Fibroblast of mammary gland (primary cell): Measurements from ENCODE around the gene SUN2.

Source experiments
- DNase-seq: peaks from one replicate; pipeline ENCODE4 v3.0.0-alpha.2; 2010; ENCODE audit warnings: low read depth
- H3K4me3 ChIP-seq: 2 replicates; pipeline ENCODE4 v1.5.1; 2011; ENCODE audit warnings: low read depth, mild to moderate bottlenecking, low read length, moderate library complexity; ENCODE audit not compliant: control insufficient read depth
- TF ChIP-seq, protein P1 (sequence below): conservative IDR thresholded peaks from 2 replicates; pipeline ENCODE4 v1.5.1; 2011; ENCODE audit warnings: low read depth, low read length, inconsistent platforms; ENCODE audit not compliant: control insufficient read depth, insufficient read depth

Gene SUN2

DNA sequence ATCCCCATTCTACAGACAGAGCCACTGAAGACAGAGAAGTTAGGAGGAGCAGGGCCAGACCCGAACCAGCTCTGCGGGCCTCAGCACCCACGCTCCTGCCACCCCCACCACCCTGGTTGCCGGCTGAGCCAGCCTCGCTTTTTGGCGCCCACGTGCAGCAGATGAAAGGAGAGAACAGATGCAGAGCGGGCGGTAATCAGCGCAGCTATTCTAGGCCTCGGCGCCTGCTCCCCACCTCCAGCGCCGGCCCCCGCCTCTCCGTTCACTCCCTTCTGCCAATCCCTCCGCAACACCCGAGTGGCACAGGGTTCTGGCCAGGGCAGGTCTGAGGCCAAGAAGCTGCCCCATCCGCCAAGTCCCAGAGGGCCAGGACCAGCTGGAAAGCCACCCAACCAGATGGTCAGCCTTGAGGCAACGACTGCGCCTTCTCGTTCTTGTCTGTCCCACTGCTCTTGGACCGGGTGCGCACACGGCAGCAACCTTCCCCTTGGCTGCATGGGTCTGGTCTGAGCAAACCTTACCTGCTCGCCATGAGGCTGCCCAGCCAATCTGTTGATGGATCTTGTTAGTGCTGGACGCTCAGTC, 21.4 kb upstream of the SUN2 start:
- TF ChIP-seq, protein P1, sequence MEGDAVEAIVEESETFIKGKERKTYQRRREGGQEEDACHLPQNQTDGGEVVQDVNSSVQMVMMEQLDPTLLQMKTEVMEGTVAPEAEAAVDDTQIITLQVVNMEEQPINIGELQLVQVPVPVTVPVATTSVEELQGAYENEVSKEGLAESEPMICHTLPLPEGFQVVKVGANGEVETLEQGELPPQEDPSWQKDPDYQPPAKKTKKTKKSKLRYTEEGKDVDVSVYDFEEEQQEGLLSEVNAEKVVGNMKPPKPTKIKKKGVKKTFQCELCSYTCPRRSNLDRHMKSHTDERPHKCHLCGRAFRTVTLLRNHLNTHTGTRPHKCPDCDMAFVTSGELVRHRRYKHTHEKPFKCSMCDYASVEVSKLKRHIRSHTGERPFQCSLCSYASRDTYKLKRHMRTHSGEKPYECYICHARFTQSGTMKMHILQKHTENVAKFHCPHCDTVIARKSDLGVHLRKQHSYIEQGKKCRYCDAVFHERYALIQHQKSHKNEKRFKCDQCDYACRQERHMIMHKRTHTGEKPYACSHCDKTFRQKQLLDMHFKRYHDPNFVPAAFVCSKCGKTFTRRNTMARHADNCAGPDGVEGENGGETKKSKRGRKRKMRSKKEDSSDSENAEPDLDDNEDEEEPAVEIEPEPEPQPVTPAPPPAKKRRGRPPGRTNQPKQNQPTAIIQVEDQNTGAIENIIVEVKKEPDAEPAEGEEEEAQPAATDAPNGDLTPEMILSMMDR = no peak
- H3K4me3 ChIP-seq = no peak overlapping the region
- no peak for DNase-seq

DNA sequence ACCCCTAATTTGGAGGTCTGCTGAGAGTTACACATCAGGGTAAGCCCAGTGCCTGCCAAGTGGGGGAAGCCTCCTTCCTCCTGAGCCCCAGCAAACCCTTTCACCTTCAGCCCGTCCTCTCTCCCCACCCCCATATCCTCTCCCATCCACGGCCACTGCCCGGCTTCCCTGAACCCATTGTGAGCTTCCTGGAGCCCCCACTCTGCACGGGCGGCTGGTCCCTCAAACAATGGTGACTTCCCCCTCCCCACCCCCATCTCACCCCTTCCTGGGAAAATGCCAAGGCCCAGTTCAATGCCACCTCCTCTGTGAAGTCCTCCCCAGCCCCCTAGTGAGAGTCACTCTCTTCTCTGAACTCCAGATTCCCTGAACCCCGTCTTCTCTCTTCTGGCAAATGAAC, 20.3 kb upstream of the SUN2 start:
- H3K4me3 ChIP-seq = no peak overlapping the region
- TF ChIP-seq, protein P1 = no peak
- DNase-seq = no peak

- TF ChIP-seq, protein P1 = no peak
- DNase-seq = no peak
- H3K4me3 ChIP-seq = no peak overlapping the region
Observed at GRCh38 chr22:38775656-38776055, 19.9 kb upstream of the SUN2 start.

- TF ChIP-seq, protein P1 = no peak
- DNase-seq = no peak
- no peak overlapping the region for H3K4me3 ChIP-seq
Observed at GRCh38 chr22:38774496-38775166, 18.8 kb upstream of the SUN2 start.

- no peak overlapping the region for H3K4me3 ChIP-seq
- no peak for DNase-seq
- TF ChIP-seq, protein P1 = no peak
Observed at GRCh38 chr22:38773363-38773946, 17.7 kb upstream of the SUN2 start.

DNA sequence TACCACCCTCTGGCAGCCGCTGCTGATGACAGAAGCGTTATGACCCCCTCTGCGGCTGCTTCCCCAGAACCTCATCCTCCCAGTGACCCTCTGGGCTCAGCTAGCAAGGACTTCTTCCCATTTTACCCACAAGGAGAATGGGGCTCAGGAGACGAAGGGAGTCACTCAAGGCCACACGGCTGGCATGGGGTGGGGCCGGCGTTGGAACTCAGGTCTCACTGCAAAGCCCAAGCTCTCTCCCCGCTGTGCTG, 16.8 kb upstream of the SUN2 start:
- H3K4me3 ChIP-seq = no peak overlapping the region
- TF ChIP-seq, protein P1 = no peak

More for the DNA sequence above, 16.8 kb upstream of the SUN2 start:
- DNase-seq = no peak
